B cell (primary cell): Measurements from ENCODE around the gene NACAD. TPM values are rescaled to one million over a fixed set of nuclear protein-coding genes. Genes with fewer than 3 reads are reported as not detected.

Experiments used
- ATAC-seq: fragments of 200-7000 bp; cut with Tn5 transposase; one replicate; pipeline ENCODE4 v1.10.0; 2021; ENCODE audit warnings: low read depth, mild to moderate bottlenecking, moderate number of reproducible peaks, moderate library complexity
- CTCF ChIA-PET: fragments of 350-600 bp; sonication (Branson Sonifier 250); formaldehyde crosslinking; loops from one replicate; lab custom pipeline; 2021; ENCODE audit warnings: antibody characterized with exemption, inconsistent platforms; lab: Charles Lee
- POLR2A ChIA-PET: fragments of 350-600 bp; sonication (Branson Sonifier 250); formaldehyde crosslinking; loops from one replicate; lab custom pipeline; 2021; ENCODE audit warnings: antibody characterized with exemption; lab: Charles Lee
- DNase-seq: peaks from one replicate; pipeline ENCODE4 v3.0.0; 2013
- H2AFZ ChIP-seq: 2 replicates; pipeline ENCODE4 v1.6.1; 2012; ENCODE audit warnings: mild to moderate bottlenecking, low read depth, low read length; ENCODE audit not compliant: insufficient read depth, poor library complexity, severe bottlenecking
- H3K27ac ChIP-seq, 2 donors: 1 replicate in 1 of 2; 2 replicates in 1 of 2; pipeline ENCODE4 v1.5.1; 2012 to 2013; ENCODE audit warnings: low read length in 2 of 2, mild to moderate bottlenecking in 2 of 2, moderate library complexity in 1 of 2
- H3K27me3 ChIP-seq, 4 experiments: fragments of 200-600 bp in 1 of 4; sonication (generic) in 1 of 4; replicated peaks in 1 of 4; 1 replicate in 2 of 4; 2 replicates in 2 of 4; pipeline versions ENCODE4 v1.6.1 to v1.7.0; 2013 to 2016; ENCODE audit warnings: low read length in 3 of 4, mild to moderate bottlenecking in 2 of 4, mixed read lengths in 1 of 4, moderate library complexity in 1 of 4; ENCODE audit not compliant: insufficient read depth in 4 of 4, control insufficient read depth in 3 of 4; ENCODE audit errors: control extremely low read depth in 1 of 4
- H3K36me3 ChIP-seq, 2 experiments: replicated peaks in 1 of 2; 1 replicate in 1 of 2; 2 replicates in 1 of 2; pipeline versions ENCODE4 v1.6.1 to v1.7.1; 2013; ENCODE audit warnings: low read length in 1 of 2; ENCODE audit not compliant: insufficient read depth in 2 of 2, control insufficient read depth in 1 of 2; ENCODE audit errors: control extremely low read depth in 1 of 2, extremely low read depth in 1 of 2
- H3K4me1 ChIP-seq, 2 donors: fragments of 200-600 bp in 1 of 2; sonication (generic) in 1 of 2; 1 replicate in 1 of 2; 2 replicates in 1 of 2; pipeline versions ENCODE4 v1.5.1 to v1.6.1; 2013 to 2017; ENCODE audit warnings: low read length in 2 of 2; ENCODE audit not compliant: control insufficient read depth in 2 of 2, insufficient read depth in 2 of 2
- H3K4me2 ChIP-seq: replicated peaks from 2 replicates; pipeline ENCODE3; 2012; ENCODE audit warnings: mild to moderate bottlenecking, low read depth, low read length; ENCODE audit not compliant: poor library complexity, severe bottlenecking
- H3K4me3 ChIP-seq, 5 experiments: fragments of 200-600 bp in 1 of 5; sonication (generic) in 1 of 5; 1 replicate in 3 of 5; 2 replicates in 2 of 5; pipeline versions ENCODE4 v1.5.1 to v1.7.0; 2011 to 2016; ENCODE audit warnings: low read length in 4 of 5, mild to moderate bottlenecking in 4 of 5, low read depth in 2 of 5, control low read depth in 1 of 5, moderate library complexity in 1 of 5; ENCODE audit not compliant: insufficient read depth in 1 of 5; ENCODE audit errors: control extremely low read depth in 1 of 5, extremely low read depth in 1 of 5
- H3K79me2 ChIP-seq: fragments of 200-600 bp; sonication (generic); one replicate; pipeline ENCODE4 v1.6.0; 2016; ENCODE audit warnings: low read length; ENCODE audit not compliant: control insufficient read depth, insufficient read depth
- H3K9ac ChIP-seq: fragments of 200-600 bp; sonication (generic); 2 replicates; pipeline ENCODE4 v1.6.1; 2017; ENCODE audit warnings: mild to moderate bottlenecking, low read length, moderate library complexity
- H3K9me3 ChIP-seq, 3 donors: one replicate each; pipeline versions ENCODE4 v1.6.1 to v1.7.1; 2013; ENCODE audit warnings: low read length in 2 of 3; ENCODE audit not compliant: control insufficient read depth in 2 of 3, insufficient read depth in 1 of 3; ENCODE audit errors: control extremely low read depth in 1 of 3
- H4K20me1 ChIP-seq: 2 replicates; pipeline ENCODE4 v1.6.0; 2012; ENCODE audit warnings: mild to moderate bottlenecking, low read length; ENCODE audit not compliant: insufficient read depth, control insufficient read depth, poor library complexity, severe bottlenecking
- H3K27ac Mint-ChIP-seq: one replicate; pipeline ENCODE4 v1.8.0; 2021; ENCODE audit warnings: mixed read lengths
- H3K27me3 Mint-ChIP-seq: one replicate; pipeline ENCODE4 v1.8.0; 2021; ENCODE audit warnings: mixed read lengths
- H3K4me1 Mint-ChIP-seq: one replicate; pipeline ENCODE4 v1.8.0; 2021; ENCODE audit warnings: mixed read lengths
- H3K4me3 Mint-ChIP-seq: one replicate; pipeline ENCODE4 v1.8.0; 2021; ENCODE audit warnings: mixed read lengths
- H3K9me3 Mint-ChIP-seq: one replicate; pipeline ENCODE4 v1.8.0; 2022; ENCODE audit warnings: mixed read lengths; ENCODE audit not compliant: insufficient read depth
- CTCF ChIP-seq: fragments of 200-600 bp; IDR thresholded peaks from one replicate; pipeline ENCODE4 v1.8.0; 2022; ENCODE audit warnings: antibody characterized with exemption, mild to moderate bottlenecking
- EZH2 ChIP-seq: IDR thresholded peaks from 2 replicates; pipeline ENCODE4 v1.6.1; 2012; ENCODE audit warnings: borderline replicate concordance, low read depth, mild to moderate bottlenecking, moderate library complexity, low read length; ENCODE audit not compliant: insufficient read depth, poor library complexity, severe bottlenecking
- WGBS: methylation state at CpG from one replicate; pipeline ENCODE4 v1.1.5; 2013; ENCODE audit warnings: missing lambda C conversion rate; ENCODE audit not compliant: insufficient coverage; 5-methylcytosine and 5-hydroxymethylcytosine counted together
- intact Hi-C: fragments of 100-400 bp; cut with micrococcal nuclease; formaldehyde crosslinking; loops from one replicate; pipeline ENCODE4 v1.10.0; 2022
- polyA plus RNA-seq: library from polyadenylated mRNA; depleted of rRNA; stranded (reverse); fragments of >200 nt; gene quantifications from 2 replicates; pipeline ENCODE4 v1.2.3, GENCODE V29; 2012
- total RNA-seq, 2 donors: library from RNA; stranded (reverse); fragments of 120-200 nt in 1 of 2; gene quantifications; 1 replicate in 1 of 2; 2 replicates in 1 of 2; pipeline versions ENCODE4 v1.2.3 to v1.2.4, GENCODE V29; 2013 to 2022

NACAD gene
- total and polyA plus RNA-seq, 2 donors (not counting 1 experiment from before 2014, with no cell fraction given): 0.04 to 0.49 TPM

GRCh38 chr7:45106820-45107219, 18.1 kb upstream of the NACAD start:
- H3K79me2 ChIP-seq: peaks cover 86% of the 10 kb centered on the region
- H3K4me1 ChIP-seq: peaks cover 17 to 30% of the 10 kb centered on the region in 2 donors
- intact Hi-C loops: no loop called here
- no peaks in the 10 kb centered on the region for H3K9me3 ChIP-seq
- no peak overlapping the region for H3K4me3 Mint-ChIP-seq
- no peak overlapping the region for H3K27ac Mint-ChIP-seq
- ChIA-PET POLR2A (no interaction called here), CTCF (no interaction called here)
- no peaks in the 10 kb centered on the region for H3K9me3 Mint-ChIP-seq
- peaks cover 75% of the 10 kb centered on the region for H4K20me1 ChIP-seq
- H3K27ac ChIP-seq: no peak overlapping the region
- ATAC-seq: no peak
- H3K4me1 Mint-ChIP-seq: peaks cover 36% of the 10 kb centered on the region
- no peak overlapping the region for H3K4me3 ChIP-seq
- no peak overlapping the region for H2AFZ ChIP-seq
- no peaks in the 10 kb centered on the region for H3K27me3 Mint-ChIP-seq
- TF ChIP-seq EZH2: no peak
- no peak for TF ChIP-seq CTCF
- H3K27me3 ChIP-seq: no peaks in the 10 kb centered on the region
- H3K9ac ChIP-seq: no peak overlapping the region
- no peak overlapping the region for H3K4me2 ChIP-seq
- H3K36me3 ChIP-seq: peaks cover 0 to 75% of the 10 kb centered on the region in 2 experiments
- no peak for DNase-seq
- 75% methylated on average over 8 of the region's 8 CpGs for WGBS

GRCh38 chr7:45105588-45106188, 16.9 kb upstream of the NACAD start:
- ChIA-PET CTCF (interaction anchor here (1.3 kb wide), 1 partner anchor 248 kb away, joined by 3 read pairs; no protein-coding TSS in a partner anchor), POLR2A (no interaction called here)
- intact Hi-C loops: no loop called here
- Mint-ChIP-seq H3K27me3 (no peaks in the 10 kb centered on the region), H3K4me3 (no peak overlapping the region), H3K4me1 (peaks cover 28% of the 10 kb centered on the region), H3K27ac (no peak overlapping the region), H3K9me3 (no peaks in the 10 kb centered on the region)
- Histone ChIP-seq H3K4me2 (no peak overlapping the region), H3K4me1 (peaks cover 13 to 26% of the 10 kb centered on the region in 2 donors), H3K79me2 (peaks cover 74% of the 10 kb centered on the region), H3K9me3 (no peaks in the 10 kb centered on the region), H3K27me3 (no peaks in the 10 kb centered on the region), H2AFZ (no peak overlapping the region), H3K27ac (no peak overlapping the region), H3K9ac (no peak overlapping the region), H3K36me3 (peaks cover 0 to 86% of the 10 kb centered on the region in 2 experiments), H4K20me1 (peaks cover 87% of the 10 kb centered on the region), H3K4me3 (no peak overlapping the region)
- WGBS: 96% methylated on average over 8 of the region's 8 CpGs
- TF ChIP-seq EZH2 (no peak), CTCF (no peak)
- ATAC-seq (no peak), DNase-seq (no peak)
